Activated CD4-positive, alpha-beta T cell treated with anti-CD3 and anti-CD28 coated beads for 1 hour (primary cell): ENCODE data around the gene RPUSD4.
"Not testable (repeated sequence)": the region's sequence is repeated elsewhere in the genome, so short reads cannot be mapped to it uniquely, and the experiment has no call there.

Source experiments
- DNase-seq: peaks from one replicate; pipeline ENCODE4 v3.0.0-alpha.2; 2020

The RPUSD4 gene, protein sequence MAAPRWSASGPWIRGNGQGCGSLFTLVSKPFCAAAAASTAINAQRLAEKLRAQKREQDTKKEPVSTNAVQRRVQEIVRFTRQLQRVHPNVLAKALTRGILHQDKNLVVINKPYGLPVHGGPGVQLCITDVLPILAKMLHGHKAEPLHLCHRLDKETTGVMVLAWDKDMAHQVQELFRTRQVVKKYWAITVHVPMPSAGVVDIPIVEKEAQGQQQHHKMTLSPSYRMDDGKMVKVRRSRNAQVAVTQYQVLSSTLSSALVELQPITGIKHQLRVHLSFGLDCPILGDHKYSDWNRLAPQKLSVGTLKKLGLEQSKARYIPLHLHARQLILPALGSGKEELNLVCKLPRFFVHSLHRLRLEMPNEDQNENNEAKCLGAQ

DNA sequence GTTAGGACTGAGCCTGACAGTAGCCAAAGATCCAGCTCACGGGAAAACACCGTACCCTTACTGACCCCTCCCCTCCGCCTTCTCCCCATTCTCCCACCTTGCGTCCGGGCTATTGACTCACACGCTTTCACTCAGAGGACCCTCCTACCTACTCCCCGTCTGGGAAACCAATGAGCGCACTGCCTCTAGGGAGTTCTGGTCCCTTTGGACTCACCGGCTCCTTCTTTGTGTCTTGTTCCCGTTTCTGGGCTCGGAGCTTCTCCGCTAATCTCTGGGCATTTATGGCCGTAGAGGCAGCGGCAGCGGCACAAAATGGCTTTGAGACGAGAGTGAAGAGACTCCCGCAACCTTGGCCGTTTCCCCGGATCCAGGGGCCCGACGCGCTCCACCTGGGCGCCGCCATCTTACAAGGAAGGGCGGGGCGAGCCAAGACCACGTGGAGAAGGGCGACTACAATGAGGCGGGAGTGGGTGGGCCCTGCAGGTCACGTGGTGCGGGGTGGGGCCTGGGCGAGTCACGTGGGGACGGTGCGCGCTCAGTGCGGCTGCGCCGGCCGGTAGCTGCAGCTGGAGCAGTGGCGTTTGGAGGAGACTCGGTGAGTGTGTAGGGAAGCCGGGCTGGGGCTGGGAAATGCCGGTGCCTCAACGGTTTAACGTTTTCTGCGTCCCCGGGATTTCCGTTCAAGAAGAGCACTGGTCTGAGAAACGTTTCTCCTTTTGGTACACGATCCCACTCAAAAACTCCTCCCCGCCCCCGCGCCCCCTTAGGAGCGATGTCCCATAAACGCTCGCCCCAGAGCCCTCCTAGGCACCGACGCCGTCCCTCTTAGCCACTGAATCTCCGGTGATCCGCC, at the start of gene RPUSD4, which contains the start of gene FAM118B:
Gene RPUSD4, minus strand, starts transcription at position 415 of the 853 bp plus-strand sequence. Its CDS starts 12 bp downstream, at position 403.
Gene FAM118B, plus strand, starts transcription at position 547 of the 853 bp plus-strand sequence. CDS start 23,220 bp downstream, outside the sequence.
- peak; percentile 98 for DNase-seq

DNA sequence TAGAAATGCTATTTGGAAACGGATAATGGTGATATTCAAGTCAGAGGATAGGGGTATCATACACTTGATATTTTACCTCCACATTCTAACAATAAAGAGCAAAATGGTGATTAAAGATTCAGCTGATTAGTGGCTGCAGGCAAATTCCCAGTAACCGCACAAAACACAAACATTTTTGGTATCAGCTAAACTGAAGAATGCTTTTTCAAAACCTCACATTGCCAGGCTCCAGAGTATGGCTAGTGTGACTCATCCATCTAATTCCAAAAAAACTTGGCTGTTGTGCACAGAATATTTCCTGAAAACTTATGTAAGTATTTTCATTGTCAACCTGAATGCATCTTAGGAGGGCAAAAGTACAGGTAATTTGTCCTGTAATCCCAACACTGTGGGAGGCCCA, 46.3 kb upstream of the RPUSD4 start:
- no peak for DNase-seq

DNA sequence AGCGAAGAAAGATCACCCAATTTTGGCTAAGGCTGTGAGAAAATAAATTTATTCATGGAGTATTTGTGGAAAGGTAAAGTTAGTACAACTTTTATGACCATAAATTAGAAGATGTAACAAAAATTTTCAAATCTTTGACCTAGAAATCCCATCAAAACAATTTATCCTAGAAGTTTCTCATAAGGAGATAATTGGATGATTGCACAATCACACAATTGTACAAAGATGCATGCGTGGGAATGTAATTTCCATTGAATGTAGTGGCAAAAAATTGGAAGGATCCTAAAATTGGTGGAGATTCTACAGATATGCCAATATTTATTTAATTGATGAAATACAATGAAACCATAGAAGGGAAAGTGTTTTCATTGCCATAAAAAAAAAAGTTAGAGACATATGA, 45.7 kb upstream of the RPUSD4 start:
- DNase-seq = no peak

DNA sequence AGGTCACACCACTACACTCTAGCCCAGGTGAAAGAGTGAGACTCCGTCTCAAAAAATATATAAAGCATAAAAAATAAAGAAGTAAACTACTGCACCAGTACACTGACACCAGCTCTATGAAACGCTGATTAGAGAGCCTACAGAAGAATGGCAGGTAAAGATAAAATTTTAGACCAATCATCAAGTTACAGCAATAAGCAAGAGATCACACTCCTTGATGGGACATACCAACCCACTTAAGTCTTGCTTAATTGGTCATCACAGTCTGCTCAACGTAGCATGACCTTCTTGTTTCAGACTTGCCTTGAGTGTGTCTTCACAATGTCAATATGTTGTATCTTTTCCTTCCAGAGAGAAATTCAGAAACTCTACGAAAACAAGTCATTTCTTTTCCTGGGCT, 44.8 kb upstream of the RPUSD4 start:
- no peak for DNase-seq

DNA sequence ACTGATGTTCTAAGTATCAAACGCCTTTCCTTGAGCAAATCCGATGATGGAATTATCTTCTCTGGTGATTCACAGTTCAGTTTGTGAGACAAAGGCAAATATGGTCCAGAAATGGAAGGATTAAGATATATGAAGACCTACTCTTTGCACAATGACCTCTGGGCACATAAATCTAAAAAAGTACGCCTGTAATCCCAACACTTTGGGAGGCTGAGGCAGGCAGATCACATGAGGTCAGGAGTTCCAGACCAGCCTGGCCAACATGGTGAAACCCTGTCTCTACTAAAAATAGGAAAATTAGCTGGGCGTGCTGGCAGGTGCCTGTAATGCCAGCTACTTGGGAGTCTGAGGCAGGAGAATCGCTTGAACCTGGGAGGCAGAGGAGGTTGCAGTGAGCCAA, 44.1 kb upstream of the RPUSD4 start:
- DNase-seq = not testable (repeated sequence)

DNA sequence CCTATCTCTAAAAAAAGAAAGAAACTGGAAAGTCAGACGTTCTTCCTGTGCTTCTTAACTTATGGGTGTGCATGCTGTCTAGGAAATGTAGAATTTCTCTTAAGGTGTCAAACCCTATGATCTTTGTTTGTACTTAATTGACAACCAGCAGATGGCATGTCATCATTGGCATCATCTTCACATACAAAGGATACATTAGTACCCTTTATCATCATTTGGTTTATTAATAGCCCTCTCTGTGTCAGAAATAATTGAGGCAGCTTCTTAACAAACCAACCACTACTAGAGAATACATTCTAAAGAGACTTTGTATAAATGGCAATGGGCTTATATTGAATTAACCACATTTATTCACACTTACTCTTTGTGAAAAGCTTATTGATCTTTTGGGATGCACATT, 43.4 kb upstream of the RPUSD4 start:
- DNase-seq = no peak

DNA sequence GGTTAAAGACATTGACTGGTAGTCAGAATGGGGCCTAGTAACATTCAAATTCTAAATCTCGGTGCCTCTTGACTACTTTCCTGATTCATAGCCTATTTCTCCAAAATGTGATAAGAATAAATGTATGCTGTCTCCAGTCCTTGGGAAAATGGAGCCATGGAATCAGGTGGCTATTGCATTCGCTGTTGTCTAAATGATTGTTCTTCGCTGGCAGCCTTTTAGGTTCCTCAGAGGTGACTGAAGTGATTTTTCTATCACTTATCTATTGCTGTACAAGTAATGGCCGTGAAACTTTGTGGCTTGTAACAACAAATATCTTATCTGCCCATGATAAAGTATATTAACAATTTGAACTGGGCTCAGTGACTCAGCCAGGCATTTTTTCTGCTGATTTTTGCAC, 41.8 kb upstream of the RPUSD4 start:
- no peak for DNase-seq

DNA sequence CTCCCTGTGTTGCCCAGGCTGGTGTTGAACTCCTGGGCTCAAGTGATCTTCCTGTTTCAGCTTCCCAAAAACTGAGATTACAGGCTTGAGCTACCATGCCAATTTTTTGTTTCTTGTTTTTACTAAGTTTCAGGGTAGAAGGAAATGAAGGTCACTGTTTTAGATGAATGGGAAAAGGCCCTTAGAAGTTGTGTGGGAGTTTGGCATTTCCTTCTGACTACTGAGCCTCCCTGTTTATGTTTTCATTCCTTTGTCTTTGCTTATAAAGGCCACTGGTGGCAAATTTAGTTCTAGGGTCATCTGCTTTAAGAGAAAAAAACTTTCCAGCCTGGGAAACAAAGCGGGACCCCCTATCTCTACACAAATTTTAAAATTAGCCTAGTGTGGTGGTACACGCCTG, 35.2 kb upstream of the RPUSD4 start:
- no peak for DNase-seq

DNA sequence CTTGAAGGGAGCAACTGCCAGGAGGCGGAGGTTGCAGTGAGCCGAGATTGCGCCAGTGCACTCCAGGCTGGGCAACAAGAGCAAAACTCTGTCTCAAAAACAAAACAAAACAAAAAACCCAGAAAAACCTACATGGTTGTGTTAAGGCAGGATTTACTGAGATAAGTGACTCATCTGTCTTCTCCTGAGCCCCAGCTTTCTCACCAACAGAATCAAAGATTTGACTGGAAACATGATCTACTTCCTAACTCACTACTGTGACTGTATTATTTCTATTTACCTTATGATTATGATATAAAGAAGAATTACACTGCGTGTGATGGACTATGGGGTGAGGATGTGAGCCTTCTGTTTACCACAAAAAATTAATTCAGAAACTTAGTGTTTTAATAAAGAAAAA, 21.9 kb upstream of the RPUSD4 start:
- no peak for DNase-seq

DNA sequence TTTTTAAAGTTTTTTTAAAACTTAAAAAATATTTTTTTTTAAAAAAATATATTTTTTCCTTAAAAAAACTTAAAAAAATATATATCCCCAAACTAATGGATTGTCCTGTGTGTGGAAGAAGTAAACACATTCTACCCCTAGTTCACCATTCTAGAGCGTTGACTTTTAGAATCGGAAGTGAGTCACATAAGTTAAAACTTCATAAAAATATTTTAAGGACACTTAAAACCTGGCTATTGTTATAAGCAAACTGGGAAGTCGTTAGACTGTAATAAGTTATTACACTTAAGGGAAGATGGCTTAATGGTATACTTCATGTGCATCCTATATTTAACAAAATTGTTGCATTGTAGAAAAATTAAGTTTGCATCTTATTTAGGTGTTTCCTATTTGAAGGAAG, 21.2 kb upstream of the RPUSD4 start:
- no peak for DNase-seq

DNA sequence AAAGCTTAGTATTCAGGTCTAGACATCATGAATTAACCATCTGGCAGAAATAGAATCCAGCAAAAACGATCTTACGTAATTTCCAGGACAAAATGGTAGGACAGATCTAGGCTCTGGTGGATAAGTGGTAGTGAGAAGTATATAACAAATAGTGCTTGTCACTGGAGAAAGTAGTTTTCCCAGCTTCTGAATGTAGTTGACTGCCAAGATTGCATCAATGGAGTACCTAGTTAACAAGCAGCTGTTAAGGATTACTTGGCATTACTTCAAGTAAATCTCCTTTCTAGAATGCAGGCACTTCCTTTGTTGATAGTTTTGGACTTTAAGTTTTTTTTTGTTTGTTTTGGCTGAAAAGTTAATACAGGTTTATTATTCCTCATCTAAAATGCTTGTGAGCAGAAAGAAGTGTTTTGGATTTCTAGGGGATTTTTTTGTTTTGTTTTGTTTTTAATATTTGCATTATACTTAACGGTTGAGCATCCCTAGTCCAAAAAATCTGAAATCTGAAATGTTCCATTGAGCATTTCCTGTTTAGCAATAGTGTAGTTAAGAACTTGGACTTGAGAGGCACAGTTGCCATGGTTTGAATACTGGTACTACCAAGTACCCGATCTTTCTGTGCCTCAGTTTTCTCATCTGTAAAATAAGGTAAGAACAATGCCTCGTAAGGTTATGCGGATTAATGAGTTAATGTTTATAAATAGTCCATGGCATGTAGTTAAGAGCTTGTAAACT, 20.4 kb upstream of the RPUSD4 start:
- DNase-seq = no peak

DNA sequence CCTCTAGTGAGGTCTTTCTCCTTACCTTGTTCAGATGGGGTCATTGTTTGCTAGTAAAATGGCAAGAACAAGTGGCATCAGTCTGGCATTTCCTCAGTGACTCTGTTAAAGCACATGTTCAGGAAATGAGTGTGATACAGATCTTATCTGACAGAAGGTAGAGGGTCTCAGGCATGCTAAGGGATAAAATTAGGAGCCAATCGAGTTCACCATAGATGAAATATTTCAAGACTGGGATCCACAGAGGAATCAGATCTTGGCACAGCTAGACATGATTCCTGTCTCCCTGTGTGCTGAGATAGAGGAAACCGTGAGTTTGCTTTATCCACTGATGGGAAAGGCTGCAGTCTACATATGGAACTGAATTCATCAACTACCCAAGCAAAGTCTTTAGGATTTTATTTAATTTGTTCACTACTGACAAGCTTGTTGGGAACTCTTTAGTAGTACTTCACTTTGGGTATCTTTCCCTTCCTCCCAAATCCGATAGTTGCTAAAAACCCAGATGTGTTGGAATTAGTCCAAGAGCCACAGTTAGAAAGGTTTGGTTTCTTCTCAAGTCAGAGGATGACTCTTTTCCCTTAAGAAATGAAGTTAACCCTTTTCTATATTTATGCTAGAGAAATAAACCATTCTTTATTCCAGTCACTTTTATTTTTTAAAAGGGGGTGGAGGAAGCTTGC, 18.5 kb upstream of the RPUSD4 start:
- no peak for DNase-seq

DNA sequence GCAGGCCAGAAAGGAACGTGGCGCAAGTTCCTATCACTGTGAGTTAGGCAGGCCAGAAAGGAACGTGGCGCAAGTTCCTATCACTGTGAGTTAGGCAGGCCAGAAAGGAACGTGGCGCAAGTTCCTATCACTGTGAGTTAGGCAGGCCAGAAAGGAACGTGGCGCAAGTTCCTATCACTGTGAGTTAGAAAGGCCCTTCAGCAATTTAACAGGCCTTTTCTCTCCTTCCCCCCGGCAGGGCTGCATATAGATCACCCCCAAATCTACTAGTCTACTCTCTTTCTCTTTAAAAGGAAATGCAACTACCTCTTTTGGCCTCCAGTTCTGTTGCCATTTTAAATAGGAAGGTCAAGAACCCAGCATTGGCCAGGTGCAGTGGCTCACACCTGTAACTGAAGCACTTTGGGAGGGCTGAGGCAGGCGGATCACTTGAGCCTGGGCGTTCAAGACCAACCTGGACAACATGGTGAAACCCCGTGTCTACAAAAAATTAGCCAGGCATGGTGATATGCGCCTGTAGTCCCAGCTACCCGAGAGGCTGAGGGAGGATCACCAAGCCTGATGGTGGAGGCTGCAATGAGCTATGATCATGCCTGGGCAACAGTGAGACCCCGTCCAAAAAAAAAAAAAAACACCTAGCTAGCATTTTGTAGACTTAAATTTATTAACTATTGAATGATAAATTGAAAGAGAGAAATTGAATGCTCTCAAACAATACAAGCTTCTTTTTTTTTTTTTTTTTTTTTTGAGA, 15.1 kb upstream of the RPUSD4 start:
- DNase-seq = no peak

DNA sequence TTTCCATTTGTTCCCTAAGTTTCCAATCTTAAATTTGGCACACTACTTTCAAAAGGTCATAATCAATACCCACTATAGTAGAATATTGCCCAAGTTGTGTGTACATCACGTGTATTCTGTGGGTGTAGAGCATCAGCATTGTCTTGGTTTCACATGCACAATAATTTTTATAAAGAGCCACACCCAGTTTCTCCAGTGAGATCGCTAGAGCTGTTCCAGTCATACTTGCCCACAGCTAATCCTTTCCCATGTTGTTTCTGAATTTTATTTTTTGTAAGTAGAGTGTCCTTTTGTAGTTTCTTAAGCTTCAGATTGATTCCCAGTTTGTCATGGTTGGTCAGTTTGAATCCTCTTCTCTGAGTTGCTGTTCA, 13.8 kb upstream of the RPUSD4 start:
- no peak for DNase-seq

DNA sequence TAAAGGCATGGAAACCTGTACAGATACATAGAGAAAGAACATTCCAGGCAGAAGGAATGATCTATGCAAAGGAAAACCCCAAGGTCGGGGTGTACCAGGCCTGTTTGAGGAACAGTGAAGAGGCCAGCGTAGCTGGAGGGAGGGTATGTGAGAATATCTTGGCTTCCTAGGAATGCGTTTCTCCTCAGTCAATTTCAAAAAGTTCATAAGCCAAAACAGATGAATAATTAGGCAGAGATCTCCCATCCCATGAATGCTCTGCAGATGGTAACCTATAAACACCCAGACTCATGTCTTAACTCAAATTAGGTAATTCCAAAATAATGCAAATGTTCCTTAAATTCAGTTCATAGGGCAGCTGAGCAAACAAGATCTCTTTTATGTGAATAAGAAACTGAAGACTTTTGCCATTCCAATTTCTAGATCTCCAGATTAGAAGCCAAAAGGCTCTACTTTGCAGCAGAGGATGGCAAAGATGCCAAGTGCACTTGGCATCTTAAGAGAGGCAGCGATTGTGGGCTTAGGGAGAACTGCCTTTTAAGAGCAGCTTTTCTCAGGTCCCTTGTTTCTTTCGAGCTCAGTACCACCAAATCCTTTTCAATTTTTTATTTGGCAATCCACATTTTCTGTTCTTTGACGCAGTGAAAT, 13.3 kb upstream of the RPUSD4 start:
- no peak for DNase-seq

DNA sequence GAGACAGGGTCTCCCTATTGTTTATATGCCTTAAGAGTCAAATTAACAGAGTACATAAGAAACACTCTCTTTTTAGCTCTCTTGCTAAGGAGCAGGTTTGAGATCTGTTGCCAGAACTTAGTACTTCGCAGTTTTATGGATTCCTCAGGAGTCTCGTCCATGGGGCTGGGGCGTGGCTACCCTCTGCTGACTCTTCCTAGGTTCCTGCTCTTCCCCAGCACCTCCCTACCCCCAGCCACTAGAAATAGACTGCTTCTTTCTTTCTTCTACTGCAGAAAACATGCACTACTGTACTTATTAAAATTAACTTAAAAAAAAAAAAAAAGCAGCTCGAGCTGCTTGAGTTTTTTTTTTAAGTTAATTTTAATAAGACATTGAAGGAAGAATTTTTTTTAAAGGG, 8.1 kb upstream of the RPUSD4 start:
- no peak for DNase-seq

DNA sequence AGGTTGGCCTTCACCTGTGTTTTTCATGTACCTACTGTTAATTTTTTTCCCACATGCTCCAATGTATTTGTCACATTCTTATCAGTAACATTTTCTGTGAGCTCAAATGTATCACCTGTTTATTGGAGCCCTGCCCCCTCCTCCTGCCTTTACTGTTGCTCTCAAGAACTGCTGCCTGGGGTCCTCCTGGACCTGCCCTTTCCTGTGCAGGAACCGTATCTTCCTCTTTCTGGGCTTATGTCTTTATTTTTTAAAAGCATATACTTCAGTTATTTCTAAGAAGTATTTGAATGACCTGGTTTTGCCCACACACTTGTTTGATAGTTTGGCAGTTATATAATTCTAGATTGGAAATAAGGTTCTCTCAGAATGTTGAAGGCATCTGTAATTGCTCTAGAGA, 6.0 kb upstream of the RPUSD4 start:
- no peak for DNase-seq

DNA sequence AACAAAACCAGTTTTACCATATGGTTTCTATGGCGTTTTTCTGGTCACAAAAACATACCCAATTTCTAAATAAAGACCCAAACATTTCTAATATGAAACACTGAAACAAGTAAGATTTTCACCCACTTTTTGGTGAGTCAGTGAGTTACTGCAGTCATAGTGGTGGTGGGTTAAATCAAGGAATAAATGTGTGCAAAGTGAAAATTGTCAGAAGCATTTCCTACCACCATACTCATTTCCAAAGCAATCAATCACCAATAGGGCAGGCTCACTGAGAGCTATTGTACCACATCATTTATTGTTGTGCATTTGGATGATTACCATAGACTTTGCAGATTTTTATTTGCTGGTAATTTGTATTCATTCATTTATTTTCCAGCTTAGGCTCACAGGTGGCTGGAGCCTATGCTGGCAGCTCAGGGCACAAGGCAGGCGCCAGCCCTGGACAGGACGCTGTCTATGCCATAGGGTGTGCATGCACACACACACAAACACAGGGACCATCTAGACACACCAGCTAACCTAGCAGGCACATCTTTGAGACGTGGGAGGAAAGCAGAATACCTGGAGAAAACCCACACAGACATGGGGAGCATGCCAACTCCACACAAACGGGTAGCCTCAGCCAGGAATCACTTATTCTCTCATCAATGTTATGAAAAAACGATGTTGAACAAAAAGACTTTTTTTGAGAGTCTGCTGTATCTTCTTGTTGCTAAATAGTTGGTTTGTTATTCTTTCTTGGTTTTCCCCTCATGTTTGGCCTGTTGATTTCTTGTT, 5.3 kb upstream of the RPUSD4 start:
- no peak for DNase-seq

DNA sequence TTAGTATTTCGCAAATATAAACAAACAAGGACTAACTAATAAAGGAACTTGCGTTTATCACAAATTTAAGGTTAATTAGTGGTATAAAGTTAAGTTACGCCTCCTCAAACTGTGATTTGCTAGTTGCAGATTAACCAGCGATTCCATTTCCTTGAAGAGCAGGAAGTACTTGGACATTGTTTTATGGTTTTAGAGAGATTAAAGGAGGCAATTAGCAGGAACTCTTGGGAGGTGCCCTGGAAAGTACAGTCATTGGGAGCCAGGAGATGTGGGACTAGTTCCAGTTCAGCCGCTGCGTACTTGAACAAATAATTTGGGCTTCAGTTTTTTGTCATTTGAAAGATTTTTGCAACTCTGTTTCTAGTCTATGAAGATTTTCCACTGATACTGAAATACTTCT, 3.4 kb upstream of the RPUSD4 start:
- no peak for DNase-seq

DNA sequence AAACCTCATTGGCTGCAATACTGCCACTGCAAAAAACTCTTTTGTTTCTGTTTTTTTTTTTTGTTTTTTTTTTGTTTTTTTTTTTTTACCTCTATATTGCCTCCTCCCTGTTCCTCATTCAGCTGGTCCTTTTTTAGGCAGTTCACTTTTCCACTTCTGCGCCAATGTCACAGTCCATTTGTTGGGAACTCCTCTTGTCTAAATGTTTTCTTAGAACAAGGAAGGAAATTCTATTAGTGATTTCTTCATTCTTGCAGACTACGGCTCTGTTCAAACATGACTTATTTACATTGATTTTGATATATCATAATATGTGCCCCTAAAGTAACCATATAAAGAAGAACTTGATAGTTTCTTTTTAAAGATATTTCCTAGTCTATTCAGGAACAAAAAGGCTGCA, 3.0 kb upstream of the RPUSD4 start:
- no peak for DNase-seq
